ENCODE measurements around the gene PCGF3.

GRCh38 chr4:761086-761485, 55.5 kb downstream of the PCGF3 start:
- TF ChIP-seq EZH2 (IDR thresholded peaks at IDR 0.05; ENCODE audit: borderline replicate concordance, low read depth, low read length, poor library complexity, severe bottlenecking) = no peak
- TF ChIP-seq, protein P1, sequence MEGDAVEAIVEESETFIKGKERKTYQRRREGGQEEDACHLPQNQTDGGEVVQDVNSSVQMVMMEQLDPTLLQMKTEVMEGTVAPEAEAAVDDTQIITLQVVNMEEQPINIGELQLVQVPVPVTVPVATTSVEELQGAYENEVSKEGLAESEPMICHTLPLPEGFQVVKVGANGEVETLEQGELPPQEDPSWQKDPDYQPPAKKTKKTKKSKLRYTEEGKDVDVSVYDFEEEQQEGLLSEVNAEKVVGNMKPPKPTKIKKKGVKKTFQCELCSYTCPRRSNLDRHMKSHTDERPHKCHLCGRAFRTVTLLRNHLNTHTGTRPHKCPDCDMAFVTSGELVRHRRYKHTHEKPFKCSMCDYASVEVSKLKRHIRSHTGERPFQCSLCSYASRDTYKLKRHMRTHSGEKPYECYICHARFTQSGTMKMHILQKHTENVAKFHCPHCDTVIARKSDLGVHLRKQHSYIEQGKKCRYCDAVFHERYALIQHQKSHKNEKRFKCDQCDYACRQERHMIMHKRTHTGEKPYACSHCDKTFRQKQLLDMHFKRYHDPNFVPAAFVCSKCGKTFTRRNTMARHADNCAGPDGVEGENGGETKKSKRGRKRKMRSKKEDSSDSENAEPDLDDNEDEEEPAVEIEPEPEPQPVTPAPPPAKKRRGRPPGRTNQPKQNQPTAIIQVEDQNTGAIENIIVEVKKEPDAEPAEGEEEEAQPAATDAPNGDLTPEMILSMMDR (conservative IDR thresholded peaks at IDR 0.05; ENCODE audit: low read depth, low read length) = no peak

All from A673 (cell line).